ENCODE measurements around the gene TTN. TPM values are rescaled to one million over a fixed set of nuclear protein-coding genes. Genes with fewer than 3 reads are reported as not detected.

The TTN gene
- total RNA-seq, 1 experiment from 2014 or later = not detected

DNA sequence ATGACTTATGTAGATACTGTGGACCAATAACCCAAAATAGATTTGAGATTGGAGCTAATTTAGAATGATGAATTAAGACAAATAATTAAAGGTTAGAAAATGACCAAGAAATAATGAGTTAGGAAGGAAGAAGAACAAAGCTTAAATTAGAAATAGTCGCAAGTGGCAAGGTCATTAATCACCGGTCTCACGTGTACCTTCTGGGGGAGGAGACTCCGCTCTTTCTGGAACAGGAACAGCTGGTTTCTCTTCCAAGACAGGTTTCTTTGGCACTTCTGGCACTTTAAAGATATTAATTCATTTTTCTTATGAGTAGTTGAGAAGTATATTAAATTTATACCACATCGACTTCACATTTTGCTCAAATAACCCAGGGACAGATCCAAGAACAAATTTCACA lies 156.7 kb downstream of the TTN start:
- Histone ChIP-seq H3K36me3 (no peaks in the 10 kb centered on the region), H3K27me3 (peaks cover 21% of the 10 kb centered on the region), H3K9me3 (no peaks in the 10 kb centered on the region), H3K4me3 (no peak overlapping the region)
- DNase-seq = no peak

DNA sequence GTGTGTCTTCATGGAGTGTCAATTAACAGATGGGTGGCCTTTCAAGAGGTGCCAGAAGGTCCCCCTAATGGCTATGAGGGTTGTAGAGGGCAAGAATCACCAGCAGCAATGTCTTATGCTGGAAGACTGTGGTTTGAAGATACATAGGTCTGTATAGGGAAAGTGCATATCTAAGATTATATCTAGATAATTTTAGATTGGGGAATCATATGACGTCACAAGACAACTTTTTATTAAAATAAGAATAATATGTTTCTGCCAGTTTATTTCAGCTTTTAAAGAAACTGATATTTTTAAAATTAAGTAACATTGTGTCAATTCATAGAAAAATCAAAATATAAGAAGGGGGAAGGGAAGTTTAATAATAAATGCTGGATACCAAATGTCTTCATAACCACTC lies 162.3 kb downstream of the TTN start:
- peaks cover 32% of the 10 kb centered on the region for H3K27me3 ChIP-seq
- DNase-seq = no peak
- H3K36me3 ChIP-seq = no peaks in the 10 kb centered on the region
- no peak overlapping the region for H3K4me3 ChIP-seq
- no peaks in the 10 kb centered on the region for H3K9me3 ChIP-seq

- DNase-seq = no peak
- no peak overlapping the region for H3K4me3 ChIP-seq
- H3K36me3 ChIP-seq = no peaks in the 10 kb centered on the region
- no peaks in the 10 kb centered on the region for H3K9me3 ChIP-seq
- H3K27me3 ChIP-seq = peaks cover 29% of the 10 kb centered on the region; the same call in 1 of the 2 replicates
These were observed 165.7 kb downstream of the TTN start for GRCh38 chr2:178641498-178641897.

- Histone ChIP-seq H3K4me3 (no peak overlapping the region), H3K36me3 (no peaks in the 10 kb centered on the region)
- DNase-seq = no peak
These were observed 171.3 kb downstream of the TTN start for GRCh38 chr2:178635897-178636296.

GRCh38 chr2:178632729-178633128 lies 174.5 kb downstream of the TTN start:
- no peaks in the 10 kb centered on the region for H3K36me3 ChIP-seq
- no peaks in the 10 kb centered on the region for H3K9me3 ChIP-seq
- peaks cover 17% of the 10 kb centered on the region for H3K27me3 ChIP-seq
- H3K4me3 ChIP-seq = no peak overlapping the region
- DNase-seq = no peak

More at GRCh38 chr2:178635897-178636296, 171.3 kb downstream of the TTN start:
- H3K9me3 ChIP-seq = no peaks in the 10 kb centered on the region
- peaks cover 21% of the 10 kb centered on the region for H3K27me3 ChIP-seq

- no peaks in the 10 kb centered on the region for H3K9me3 ChIP-seq
- DNase-seq = no peak
- no peaks in the 10 kb centered on the region for H3K36me3 ChIP-seq
- H3K27me3 ChIP-seq = peaks cover 17% of the 10 kb centered on the region
- H3K4me3 ChIP-seq = no peak overlapping the region
These were observed 176.6 kb downstream of the TTN start for GRCh38 chr2:178630581-178630980.

DNA sequence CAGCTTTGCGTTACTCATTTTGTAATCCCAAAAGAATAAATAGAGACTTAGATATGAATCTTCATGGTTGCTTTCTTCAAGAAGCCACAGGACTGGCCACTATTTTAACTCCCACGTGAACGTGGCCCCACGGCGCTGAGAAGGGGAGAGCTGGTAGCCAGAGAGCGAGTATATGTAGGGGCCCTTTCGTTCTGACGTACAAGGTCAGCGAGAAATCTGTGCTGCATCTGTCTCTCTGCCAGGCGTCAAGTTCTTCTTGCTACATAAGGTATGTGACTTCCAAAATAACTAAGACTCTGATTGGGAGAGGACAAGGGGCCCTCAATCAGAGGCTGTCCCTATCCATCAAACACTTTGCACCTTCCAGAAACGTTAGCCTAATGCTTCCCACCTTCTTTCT lies 177.8 kb downstream of the TTN start:
- Histone ChIP-seq H3K36me3 (no peaks in the 10 kb centered on the region), H3K4me3 (no peak overlapping the region), H3K9me3 (no peaks in the 10 kb centered on the region)

DNA sequence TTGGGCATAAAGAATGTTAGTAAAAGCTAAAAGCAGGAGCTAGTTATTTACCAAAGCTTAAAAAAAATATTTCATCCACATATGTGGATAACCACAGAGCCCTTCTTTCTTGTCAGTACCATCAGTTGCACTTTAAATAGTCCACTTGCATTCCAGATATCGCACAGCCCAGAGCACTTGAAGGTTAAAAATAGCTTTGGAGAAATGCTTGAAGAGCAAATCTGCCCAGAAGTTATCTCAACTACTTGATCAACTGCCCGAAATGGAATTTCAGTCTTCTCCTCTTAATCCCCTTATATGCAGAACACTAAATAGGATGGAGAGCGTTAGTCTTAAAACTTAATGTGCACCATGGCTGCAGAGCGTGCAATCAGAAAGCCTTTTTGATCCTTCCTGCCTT lies 178.6 kb downstream of the TTN start:
- no peak for DNase-seq
- Histone ChIP-seq H3K27me3 (peaks cover 14% of the 10 kb centered on the region), H3K9me3 (no peaks in the 10 kb centered on the region), H3K4me3 (no peak overlapping the region), H3K36me3 (no peaks in the 10 kb centered on the region)

More for the DNA sequence above, 177.8 kb downstream of the TTN start:
- H3K27me3 ChIP-seq = peaks cover 15% of the 10 kb centered on the region
- no peak for DNase-seq

DNA sequence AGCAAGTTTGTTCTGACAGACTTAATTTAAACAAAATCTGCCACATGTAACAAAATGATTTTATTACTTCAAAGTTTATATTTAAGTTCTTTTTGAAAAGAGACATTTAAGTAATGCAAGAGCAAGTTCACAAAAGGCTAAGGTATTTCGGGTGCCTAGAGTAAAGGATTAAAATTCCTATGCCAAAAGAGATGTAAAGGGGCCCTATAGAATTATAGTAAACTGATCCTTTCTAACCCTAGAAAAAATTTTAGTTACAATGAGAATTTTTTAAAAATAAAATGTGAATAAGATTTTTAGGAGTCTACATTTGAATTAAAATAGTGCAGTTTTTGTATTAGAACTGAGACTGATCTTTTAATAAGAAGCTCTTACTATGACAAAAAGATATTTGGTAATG lies 179.8 kb downstream of the TTN start:
- Histone ChIP-seq H3K4me3 (no peak overlapping the region), H3K9me3 (no peaks in the 10 kb centered on the region), H3K36me3 (no peaks in the 10 kb centered on the region), H3K27me3 (peaks cover 14% of the 10 kb centered on the region)
- no peak for DNase-seq

GRCh38 chr2:178615969-178616368 lies 191.3 kb downstream of the TTN start:
- DNase-seq = no peak
- no peaks in the 10 kb centered on the region for H3K36me3 ChIP-seq
- no peaks in the 10 kb centered on the region for H3K9me3 ChIP-seq
- H3K27me3 ChIP-seq = no peaks in the 10 kb centered on the region
- H3K4me3 ChIP-seq = no peak overlapping the region

GRCh38 chr2:178602901-178603300 lies 204.3 kb downstream of the TTN start:
- no peak overlapping the region for H3K4me3 ChIP-seq
- DNase-seq = no peak
- no peaks in the 10 kb centered on the region for H3K9me3 ChIP-seq
- H3K27me3 ChIP-seq = no peaks in the 10 kb centered on the region
- no peaks in the 10 kb centered on the region for H3K36me3 ChIP-seq

GRCh38 chr2:178592655-178593054 lies 214.6 kb downstream of the TTN start:
- DNase-seq = peak; percentile 3
- Histone ChIP-seq H3K4me3 (no peak overlapping the region), H3K36me3 (no peaks in the 10 kb centered on the region), H3K9me3 (no peaks in the 10 kb centered on the region), H3K27me3 (no peaks in the 10 kb centered on the region)

- H3K4me3 ChIP-seq = no peak overlapping the region
- no peaks in the 10 kb centered on the region for H3K9me3 ChIP-seq
- no peaks in the 10 kb centered on the region for H3K36me3 ChIP-seq
- no peaks in the 10 kb centered on the region for H3K27me3 ChIP-seq
- DNase-seq = no peak
These were observed 217.9 kb downstream of the TTN start for GRCh38 chr2:178589335-178589734.

DNA sequence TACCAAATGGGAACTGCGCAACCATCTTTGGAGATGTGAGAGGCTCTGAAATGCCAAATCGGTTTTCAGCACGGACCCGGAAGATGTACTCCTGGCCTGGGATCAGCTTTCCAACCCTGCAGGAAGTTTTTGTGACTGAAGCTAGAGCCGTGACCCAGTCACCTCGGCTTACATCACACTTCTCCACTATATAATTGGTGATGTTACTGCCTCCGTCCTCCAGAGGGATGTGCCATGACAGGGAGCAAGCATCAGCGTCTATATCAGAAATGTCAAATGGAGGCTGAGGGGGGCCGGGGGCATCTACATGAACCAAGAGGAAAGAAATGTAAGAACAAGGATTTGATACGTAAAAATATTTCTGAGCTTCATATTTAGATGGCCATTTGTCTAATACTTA lies 222.6 kb downstream of the TTN start:
- no peak for DNase-seq
- no peak overlapping the region for H3K4me3 ChIP-seq

GRCh38 chr2:178579006-178579405 lies 228.2 kb downstream of the TTN start:
- H3K36me3 ChIP-seq = no peaks in the 10 kb centered on the region; the same call in 1 of the 2 replicates
- H3K4me3 ChIP-seq = no peak overlapping the region
- no peaks in the 10 kb centered on the region for H3K27me3 ChIP-seq
- DNase-seq = peak; percentile 75
- H3K9me3 ChIP-seq = no peaks in the 10 kb centered on the region

More for the DNA sequence above, 222.6 kb downstream of the TTN start:
- no peaks in the 10 kb centered on the region for H3K27me3 ChIP-seq
- no peaks in the 10 kb centered on the region for H3K9me3 ChIP-seq
- H3K36me3 ChIP-seq = no peaks in the 10 kb centered on the region

- DNase-seq = no peak
- Histone ChIP-seq H3K4me3 (no peak overlapping the region), H3K27me3 (no peaks in the 10 kb centered on the region), H3K9me3 (no peaks in the 10 kb centered on the region), H3K36me3 (no peaks in the 10 kb centered on the region; the same call in 1 of the 2 replicates)
These were observed 232.4 kb downstream of the TTN start for GRCh38 chr2:178574789-178575188.

- no peak for DNase-seq
- no peaks in the 10 kb centered on the region for H3K36me3 ChIP-seq
These were observed 239.0 kb downstream of the TTN start for GRCh38 chr2:178568227-178568626.

DNA sequence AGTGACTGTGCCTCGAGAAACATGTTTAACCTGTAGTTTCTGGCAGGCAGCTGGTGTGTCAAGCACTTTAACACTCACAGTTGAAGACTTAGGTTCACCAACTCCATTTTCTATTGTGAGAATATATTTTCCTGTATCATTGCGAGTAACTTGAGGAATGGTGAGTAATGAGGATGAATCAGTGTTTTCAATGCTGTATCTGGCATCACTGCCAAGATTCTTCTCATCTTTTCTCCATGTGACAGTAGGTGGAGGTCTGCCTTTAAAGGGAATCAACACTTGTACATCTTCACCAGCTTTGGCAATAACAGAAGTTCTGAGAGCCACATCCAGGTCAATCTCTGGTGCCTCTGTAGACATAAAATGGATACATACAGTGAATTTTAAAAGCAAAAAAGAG lies 254.2 kb downstream of the TTN start:
- Histone ChIP-seq H3K36me3 (no peaks in the 10 kb centered on the region), H3K9me3 (no peaks in the 10 kb centered on the region), H3K4me3 (no peak overlapping the region), H3K27me3 (no peaks in the 10 kb centered on the region)
- DNase-seq = peak; percentile 16

More at GRCh38 chr2:178568227-178568626, 239.0 kb downstream of the TTN start:
- Histone ChIP-seq H3K9me3 (no peaks in the 10 kb centered on the region), H3K4me3 (no peak overlapping the region), H3K27me3 (no peaks in the 10 kb centered on the region)

GRCh38 chr2:178550352-178550751 lies 256.9 kb downstream of the TTN start:
- Histone ChIP-seq H3K36me3 (no peaks in the 10 kb centered on the region), H3K4me3 (no peak overlapping the region), H3K27me3 (no peaks in the 10 kb centered on the region), H3K9me3 (no peaks in the 10 kb centered on the region)
- no peak for DNase-seq
